WTC11 (cell line): ENCODE data around the gene HMCES.

Experiments
- ESRRA ChIP-seq: sonication (generic); formaldehyde crosslinking; IDR thresholded peaks from 2 replicates; pipeline ENCODE4 v1.8.1; 2022; ENCODE audit warnings: mild to moderate bottlenecking, missing genetic modification reagents, borderline replicate concordance
- FOXK1 ChIP-seq: sonication (generic); formaldehyde crosslinking; IDR thresholded peaks from 2 replicates; pipeline ENCODE4 v1.8.0; 2022; ENCODE audit warnings: mild to moderate bottlenecking, moderate library complexity, missing genetic modification reagents
- JUN ChIP-seq: sonication (generic); formaldehyde crosslinking; IDR thresholded peaks from 2 replicates; pipeline ENCODE4 v1.8.0; 2023; ENCODE audit warnings: mild to moderate bottlenecking, missing genetic modification reagents
- MAX ChIP-seq: sonication (generic); formaldehyde crosslinking; IDR thresholded peaks from 2 replicates; pipeline ENCODE4 v1.8.0; 2022; ENCODE audit warnings: mild to moderate bottlenecking, missing genetic modification reagents
- NFYB ChIP-seq: sonication (generic); formaldehyde crosslinking; conservative IDR thresholded peaks from 2 replicates; pipeline ENCODE4 v1.8.0; 2022; ENCODE audit warnings: low read depth, missing genetic modification reagents
- NR1H2 ChIP-seq: sonication (generic); formaldehyde crosslinking; IDR thresholded peaks from 2 replicates; pipeline ENCODE4 v1.9.0; 2021; ENCODE audit warnings: mild to moderate bottlenecking, moderate library complexity, missing genetic modification reagents
- TEAD4 ChIP-seq: sonication (generic); formaldehyde crosslinking; IDR thresholded peaks from 2 replicates; pipeline ENCODE4 v1.8.0; 2022; ENCODE audit warnings: mild to moderate bottlenecking, missing genetic modification reagents
- ZBTB21 ChIP-seq: sonication (generic); formaldehyde crosslinking; IDR thresholded peaks from 2 replicates; pipeline ENCODE4 v1.8.1; 2023; ENCODE audit warnings: mild to moderate bottlenecking, missing genetic modification reagents, borderline replicate concordance
- ZNF416 ChIP-seq: fragments of 250-450 bp; sonication (Bioruptor Pico); IDR thresholded peaks from 2 replicates; pipeline ENCODE4 v1.9.0; 2021; ENCODE audit warnings: mild to moderate bottlenecking, inconsistent platforms
- ZNF512 ChIP-seq: sonication (generic); formaldehyde crosslinking; IDR thresholded peaks from 2 replicates; pipeline ENCODE4 v1.8.1; 2022; ENCODE audit warnings: missing genetic modification reagents, borderline replicate concordance
- TF ChIP-seq, protein P1 (sequence below): fragments of 200-600 bp; IDR thresholded peaks from 2 replicates; pipeline ENCODE4 v1.8.0; 2022; ENCODE audit warnings: antibody characterized with exemption
- TF ChIP-seq, protein P2 (sequence below): fragments of 250-450 bp; sonication (Bioruptor Pico); IDR thresholded peaks from 2 replicates; pipeline ENCODE4 v2.1.2; 2022; ENCODE audit warnings: mild to moderate bottlenecking, moderate library complexity
- TF ChIP-seq, protein P3 (sequence below): fragments of 250-450 bp; sonication (Bioruptor Pico); conservative IDR thresholded peaks from 2 replicates; pipeline ENCODE4 v1.9.0; 2021; ENCODE audit warnings: mild to moderate bottlenecking
- TF ChIP-seq, protein P4 (sequence below): sonication (generic); formaldehyde crosslinking; IDR thresholded peaks from 2 replicates; pipeline ENCODE4 v1.8.0; 2022; ENCODE audit warnings: missing genetic modification reagents

- TF ChIP-seq, protein P1, sequence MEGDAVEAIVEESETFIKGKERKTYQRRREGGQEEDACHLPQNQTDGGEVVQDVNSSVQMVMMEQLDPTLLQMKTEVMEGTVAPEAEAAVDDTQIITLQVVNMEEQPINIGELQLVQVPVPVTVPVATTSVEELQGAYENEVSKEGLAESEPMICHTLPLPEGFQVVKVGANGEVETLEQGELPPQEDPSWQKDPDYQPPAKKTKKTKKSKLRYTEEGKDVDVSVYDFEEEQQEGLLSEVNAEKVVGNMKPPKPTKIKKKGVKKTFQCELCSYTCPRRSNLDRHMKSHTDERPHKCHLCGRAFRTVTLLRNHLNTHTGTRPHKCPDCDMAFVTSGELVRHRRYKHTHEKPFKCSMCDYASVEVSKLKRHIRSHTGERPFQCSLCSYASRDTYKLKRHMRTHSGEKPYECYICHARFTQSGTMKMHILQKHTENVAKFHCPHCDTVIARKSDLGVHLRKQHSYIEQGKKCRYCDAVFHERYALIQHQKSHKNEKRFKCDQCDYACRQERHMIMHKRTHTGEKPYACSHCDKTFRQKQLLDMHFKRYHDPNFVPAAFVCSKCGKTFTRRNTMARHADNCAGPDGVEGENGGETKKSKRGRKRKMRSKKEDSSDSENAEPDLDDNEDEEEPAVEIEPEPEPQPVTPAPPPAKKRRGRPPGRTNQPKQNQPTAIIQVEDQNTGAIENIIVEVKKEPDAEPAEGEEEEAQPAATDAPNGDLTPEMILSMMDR, result no peak
- no peak for TF ChIP-seq NFYB (CRISPR knock-in tag)
- TF ChIP-seq, protein P2, sequence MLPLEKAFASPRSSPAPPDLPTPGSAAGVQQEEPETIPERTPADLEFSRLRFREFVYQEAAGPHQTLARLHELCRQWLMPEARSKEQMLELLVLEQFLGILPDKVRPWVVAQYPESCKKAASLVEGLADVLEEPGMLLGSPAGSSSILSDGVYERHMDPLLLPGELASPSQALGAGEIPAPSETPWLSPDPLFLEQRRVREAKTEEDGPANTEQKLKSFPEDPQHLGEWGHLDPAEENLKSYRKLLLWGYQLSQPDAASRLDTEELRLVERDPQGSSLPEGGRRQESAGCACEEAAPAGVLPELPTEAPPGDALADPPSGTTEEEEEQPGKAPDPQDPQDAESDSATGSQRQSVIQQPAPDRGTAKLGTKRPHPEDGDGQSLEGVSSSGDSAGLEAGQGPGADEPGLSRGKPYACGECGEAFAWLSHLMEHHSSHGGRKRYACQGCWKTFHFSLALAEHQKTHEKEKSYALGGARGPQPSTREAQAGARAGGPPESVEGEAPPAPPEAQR, result no peak
- TF ChIP-seq ZBTB21 (CRISPR knock-in tag), result no peak
- TF ChIP-seq MAX (CRISPR knock-in tag), result no peak
- TF ChIP-seq NR1H2 (CRISPR knock-in tag), result no peak
- no peak for TF ChIP-seq ESRRA (CRISPR knock-in tag)
- TF ChIP-seq, protein P3, sequence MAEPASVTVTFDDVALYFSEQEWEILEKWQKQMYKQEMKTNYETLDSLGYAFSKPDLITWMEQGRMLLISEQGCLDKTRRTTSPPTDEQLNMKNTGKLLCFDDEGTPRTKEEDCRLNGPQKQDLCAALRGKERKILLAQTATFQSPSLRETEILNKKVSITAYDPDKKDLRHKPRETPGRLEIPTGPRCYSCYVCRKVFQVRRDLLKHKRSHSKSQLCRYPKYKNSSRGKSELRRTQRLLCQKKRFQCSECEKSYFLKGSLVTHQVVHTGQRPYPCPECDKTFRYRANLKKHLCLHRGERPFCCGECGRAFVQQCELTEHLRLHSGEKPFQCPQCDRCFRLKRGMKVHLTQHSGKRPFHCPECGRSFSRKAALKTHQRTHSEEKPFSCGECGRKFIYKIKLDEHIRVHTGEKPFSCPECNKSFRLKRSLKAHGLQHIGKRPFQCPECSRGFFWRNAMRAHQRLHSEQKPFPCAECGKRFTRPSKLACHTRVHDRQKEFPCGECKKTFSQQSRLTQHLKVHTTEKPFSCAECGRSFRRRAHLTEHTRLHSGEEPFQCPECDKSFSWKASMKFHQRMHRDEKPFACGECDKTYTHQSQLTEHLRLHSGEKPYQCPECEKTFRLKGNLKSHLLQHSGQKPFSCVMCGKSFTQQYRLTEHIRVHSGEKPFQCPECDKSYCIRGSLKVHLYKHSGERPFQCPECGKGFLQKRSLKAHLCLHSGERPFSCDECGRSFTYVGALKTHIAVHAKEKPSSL (CRISPR knock-in tag), result no peak
- TF ChIP-seq, protein P4, sequence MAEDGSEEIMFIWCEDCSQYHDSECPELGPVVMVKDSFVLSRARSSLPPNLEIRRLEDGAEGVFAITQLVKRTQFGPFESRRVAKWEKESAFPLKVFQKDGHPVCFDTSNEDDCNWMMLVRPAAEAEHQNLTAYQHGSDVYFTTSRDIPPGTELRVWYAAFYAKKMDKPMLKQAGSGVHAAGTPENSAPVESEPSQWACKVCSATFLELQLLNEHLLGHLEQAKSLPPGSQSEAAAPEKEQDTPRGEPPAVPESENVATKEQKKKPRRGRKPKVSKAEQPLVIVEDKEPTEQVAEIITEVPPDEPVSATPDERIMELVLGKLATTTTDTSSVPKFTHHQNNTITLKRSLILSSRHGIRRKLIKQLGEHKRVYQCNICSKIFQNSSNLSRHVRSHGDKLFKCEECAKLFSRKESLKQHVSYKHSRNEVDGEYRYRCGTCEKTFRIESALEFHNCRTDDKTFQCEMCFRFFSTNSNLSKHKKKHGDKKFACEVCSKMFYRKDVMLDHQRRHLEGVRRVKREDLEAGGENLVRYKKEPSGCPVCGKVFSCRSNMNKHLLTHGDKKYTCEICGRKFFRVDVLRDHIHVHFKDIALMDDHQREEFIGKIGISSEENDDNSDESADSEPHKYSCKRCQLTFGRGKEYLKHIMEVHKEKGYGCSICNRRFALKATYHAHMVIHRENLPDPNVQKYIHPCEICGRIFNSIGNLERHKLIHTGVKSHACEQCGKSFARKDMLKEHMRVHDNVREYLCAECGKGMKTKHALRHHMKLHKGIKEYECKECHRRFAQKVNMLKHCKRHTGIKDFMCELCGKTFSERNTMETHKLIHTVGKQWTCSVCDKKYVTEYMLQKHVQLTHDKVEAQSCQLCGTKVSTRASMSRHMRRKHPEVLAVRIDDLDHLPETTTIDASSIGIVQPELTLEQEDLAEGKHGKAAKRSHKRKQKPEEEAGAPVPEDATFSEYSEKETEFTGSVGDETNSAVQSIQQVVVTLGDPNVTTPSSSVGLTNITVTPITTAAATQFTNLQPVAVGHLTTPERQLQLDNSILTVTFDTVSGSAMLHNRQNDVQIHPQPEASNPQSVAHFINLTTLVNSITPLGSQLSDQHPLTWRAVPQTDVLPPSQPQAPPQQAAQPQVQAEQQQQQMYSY (CRISPR knock-in tag), result no peak
- TF ChIP-seq TEAD4 (CRISPR knock-in tag), result no peak
- TF ChIP-seq FOXK1 (CRISPR knock-in tag), result no peak
- no peak for TF ChIP-seq ZNF416 (CRISPR knock-in tag)
- no peak for TF ChIP-seq JUN (CRISPR knock-in tag)
- TF ChIP-seq ZNF512 (CRISPR knock-in tag), result no peak
These were observed 68.2 kb downstream of the HMCES start for GRCh38 chr3:129346695-129347457.
